WTC11 (cell line): ENCODE data around the gene ACTG2. TPM values are rescaled to one million over a fixed set of nuclear protein-coding genes. Genes with fewer than 3 reads are reported as not detected.

ENCODE experiments used
- ATAC-seq: fragments of 200-7000 bp; cut with Tn5 transposase; 2 replicates; pipeline ENCODE4 v1.10.0; 2021; ENCODE audit warnings: mild to moderate bottlenecking, moderate library complexity
- CTCF ChIA-PET: fragments of 300-600 bp; sonication (Branson Sonifier 250); formaldehyde crosslinking; loops from one replicate; lab custom pipeline; 2021; ENCODE audit warnings: antibody characterized with exemption; lab: Charles Lee
- POLR2A ChIA-PET: fragments of 350-600 bp; sonication (Branson Sonifier 250); formaldehyde crosslinking; loops from one replicate; lab custom pipeline; 2021; ENCODE audit warnings: antibody characterized with exemption; lab: Charles Lee
- DNase-seq: peaks from one replicate; pipeline ENCODE4 v3.0.0; 2021; ENCODE audit warnings: low spot score
- H3K27ac Mint-ChIP-seq: 2 replicates; pipeline ENCODE4 v1.8.0; 2021; ENCODE audit warnings: mixed read lengths
- H3K27me3 Mint-ChIP-seq: 2 replicates; pipeline ENCODE4 v1.8.0; 2021; ENCODE audit warnings: low read depth, mild to moderate bottlenecking, moderate library complexity, mixed read lengths
- H3K36me3 Mint-ChIP-seq: 2 replicates; pipeline ENCODE4 v1.8.0; 2021; ENCODE audit warnings: mixed read lengths
- H3K4me1 Mint-ChIP-seq: 2 replicates; pipeline ENCODE4 v1.8.0; 2022; ENCODE audit warnings: mixed read lengths
- H3K4me3 Mint-ChIP-seq: 2 replicates; pipeline ENCODE4 v1.8.0; 2021; ENCODE audit warnings: mild to moderate bottlenecking, moderate library complexity, mixed read lengths
- H3K9me3 Mint-ChIP-seq: 2 replicates; pipeline ENCODE4 v1.8.0; 2021; ENCODE audit warnings: mixed read lengths
- AFF4 ChIP-seq: sonication (generic); formaldehyde crosslinking; IDR thresholded peaks from 2 replicates; pipeline ENCODE4 v1.8.1; 2023; ENCODE audit warnings: mild to moderate bottlenecking, missing genetic modification reagents, borderline replicate concordance
- AR ChIP-seq: fragments of 250-450 bp; sonication (Bioruptor Pico); IDR thresholded peaks from 2 replicates; pipeline ENCODE4 v1.9.0; 2021; ENCODE audit warnings: mild to moderate bottlenecking
- ATF1 ChIP-seq: sonication (generic); formaldehyde crosslinking; IDR thresholded peaks from 2 replicates; pipeline ENCODE4 v1.8.1; 2023; ENCODE audit warnings: mild to moderate bottlenecking, moderate library complexity, missing genetic modification reagents
- ELF4 ChIP-seq: sonication (generic); formaldehyde crosslinking; IDR thresholded peaks from 2 replicates; pipeline ENCODE4 v1.8.1; 2022; ENCODE audit warnings: low read depth, mild to moderate bottlenecking, moderate library complexity, missing genetic modification reagents
- ETV6 ChIP-seq: sonication (generic); formaldehyde crosslinking; IDR thresholded peaks from 2 replicates; pipeline ENCODE4 v1.8.1; 2022; ENCODE audit warnings: mild to moderate bottlenecking, missing genetic modification reagents
- NFE2L1 ChIP-seq: sonication (generic); formaldehyde crosslinking; IDR thresholded peaks from 2 replicates; pipeline ENCODE4 v1.8.1; 2023; ENCODE audit warnings: missing genetic modification reagents
- RELA ChIP-seq: sonication (generic); formaldehyde crosslinking; IDR thresholded peaks from 2 replicates; pipeline ENCODE4 v1.8.1; 2022; ENCODE audit warnings: missing genetic modification reagents, mild to moderate bottlenecking, borderline replicate concordance
- SP1 ChIP-seq: sonication (generic); formaldehyde crosslinking; conservative IDR thresholded peaks from 2 replicates; pipeline ENCODE4 v1.8.1; 2022; ENCODE audit warnings: missing genetic modification reagents
- TCF7 ChIP-seq: sonication (generic); formaldehyde crosslinking; IDR thresholded peaks from 2 replicates; pipeline ENCODE4 v1.8.0; 2022; ENCODE audit warnings: mild to moderate bottlenecking, low read depth, missing genetic modification reagents, moderate library complexity
- USF1 ChIP-seq: sonication (generic); formaldehyde crosslinking; IDR thresholded peaks from 2 replicates; pipeline ENCODE4 v1.8.0; 2022; ENCODE audit warnings: mild to moderate bottlenecking, missing genetic modification reagents
- USF2 ChIP-seq: sonication (generic); formaldehyde crosslinking; IDR thresholded peaks from 2 replicates; pipeline ENCODE4 v1.8.1; 2023; ENCODE audit warnings: mild to moderate bottlenecking, missing genetic modification reagents, moderate library complexity
- ZNF396 ChIP-seq: fragments of 250-450 bp; sonication (Bioruptor Pico); IDR thresholded peaks from 2 replicates; pipeline ENCODE4 v1.8.0; 2021; ENCODE audit warnings: mild to moderate bottlenecking, moderate library complexity, borderline replicate concordance
- ZSCAN18 ChIP-seq: fragments of 250-450 bp; sonication (Bioruptor Pico); IDR thresholded peaks from 2 replicates; pipeline ENCODE4 v2.1.2; 2022; ENCODE audit warnings: mild to moderate bottlenecking, moderate library complexity
- total RNA-seq: library from RNA; stranded (reverse); gene quantifications from 3 replicates; pipeline ENCODE4 v1.2.3, GENCODE V29; 2021
- TF ChIP-seq, protein P1 (sequence below): sonication (generic); formaldehyde crosslinking; IDR thresholded peaks from 2 replicates; pipeline ENCODE4 v1.8.0; 2023; ENCODE audit warnings: mild to moderate bottlenecking, missing genetic modification reagents
- TF ChIP-seq, protein P2 (sequence below): sonication (generic); formaldehyde crosslinking; IDR thresholded peaks from 2 replicates; pipeline ENCODE4 v1.8.0; 2022; ENCODE audit warnings: mild to moderate bottlenecking, missing genetic modification reagents
- TF ChIP-seq, protein P3 (sequence below): sonication (generic); formaldehyde crosslinking; IDR thresholded peaks from 2 replicates; pipeline ENCODE4 v1.8.1; 2022; ENCODE audit warnings: mild to moderate bottlenecking, moderate library complexity, missing genetic modification reagents

The ACTG2 gene
- total RNA-seq, 1 experiment from 2014 or later = 2.7 TPM

DNA sequence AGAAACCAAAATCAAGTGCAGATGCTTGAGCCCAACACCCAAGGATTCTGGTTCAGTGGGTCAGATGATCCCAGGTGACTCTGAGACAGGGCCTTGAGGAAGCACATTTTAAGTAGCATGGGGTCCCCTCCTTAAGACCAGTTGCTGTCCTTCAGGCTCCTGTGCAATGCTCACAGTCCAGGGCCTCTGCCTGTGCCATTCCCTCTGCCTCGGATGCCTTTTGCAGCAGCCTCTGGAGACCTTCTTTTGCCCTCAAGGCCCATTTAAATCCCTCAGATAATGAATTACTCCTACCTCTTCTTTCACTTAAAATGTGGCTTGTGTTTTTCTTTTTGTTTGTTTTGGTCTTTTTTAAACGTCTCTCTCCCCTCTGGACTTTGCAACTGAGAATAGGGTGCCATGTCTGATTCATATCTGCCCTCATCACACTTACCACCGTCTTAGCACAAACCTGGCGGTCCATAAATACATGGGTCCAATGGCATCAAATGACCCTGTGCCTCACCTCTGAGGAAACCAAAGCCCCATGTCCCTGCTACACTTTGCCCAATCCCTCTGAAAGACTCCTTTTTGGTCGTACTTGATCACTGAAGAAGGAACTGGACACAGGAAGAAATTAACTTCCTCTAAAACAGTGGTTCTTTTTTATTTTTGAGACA lies 14.2 kb downstream of the ACTG2 start:
- H3K36me3 Mint-ChIP-seq = no peaks in the 10 kb centered on the region
- TF ChIP-seq AR = no peak
- no peak for TF ChIP-seq TCF7 (CRISPR knock-in tag)
- TF ChIP-seq ATF1 (CRISPR knock-in tag) = no peak
- TF ChIP-seq, all 79 proteins: peak for 0
- H3K4me1 Mint-ChIP-seq = peaks cover 4% of the 10 kb centered on the region
- H3K27me3 Mint-ChIP-seq = peaks cover 5% of the 10 kb centered on the region
- no peak overlapping the region for H3K4me3 Mint-ChIP-seq
- ATAC-seq (no peak), DNase-seq (no peak)
- no peak overlapping the region for H3K27ac Mint-ChIP-seq
- ChIA-PET CTCF (interaction anchor here (1.2 to 1.6 kb wide), 13 partner anchors 14 to 243 kb away, joined by 3 to 23 read pairs (median 4); partner anchors contain the start of gene ACTG2), POLR2A (no interaction called here)
- no peaks in the 10 kb centered on the region for H3K9me3 Mint-ChIP-seq

DNA sequence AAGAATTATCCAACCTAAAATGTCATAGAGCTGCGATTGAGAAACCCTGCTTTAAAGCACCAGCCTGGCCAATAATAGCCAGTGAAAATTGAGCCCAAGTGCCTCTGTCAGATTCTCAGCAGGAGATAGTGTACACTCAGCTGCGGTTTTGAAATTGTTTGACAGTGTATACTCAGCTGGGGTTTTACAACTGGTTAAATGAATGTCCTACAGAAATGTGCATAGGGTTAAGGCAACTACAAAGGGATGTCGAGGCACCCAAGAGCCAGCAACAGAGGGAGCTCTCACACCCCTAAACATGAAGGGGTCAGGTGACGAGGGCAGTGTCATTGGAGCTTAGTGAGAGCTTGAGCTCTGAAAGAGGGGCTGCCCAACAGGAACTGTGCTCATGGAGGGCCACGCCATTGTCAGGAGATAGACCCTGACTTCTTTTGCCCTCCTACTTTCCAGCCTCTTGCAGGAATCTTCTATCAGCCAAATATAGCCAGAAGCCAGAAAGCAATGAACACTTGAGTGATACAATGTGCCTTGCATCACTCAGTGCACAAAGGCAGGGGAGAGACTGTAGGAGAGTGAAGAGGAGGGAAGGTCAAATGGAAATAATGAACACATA lies 15.1 kb downstream of the ACTG2 start:
- DNase-seq = peak; percentile 58
- POLR2A ChIA-PET = interaction anchor here (1.1 kb wide), 1 partner anchor 213 kb away, joined by 4 read pairs; no protein-coding TSS in a partner anchor
- CTCF ChIA-PET = interaction anchor here (0.6 to 1.6 kb wide), 49 partner anchors 9 to 427 kb away, joined by 3 to 23 read pairs (median 4); partner anchors contain the start of genes ACTG2, DGUOK and MOB1A
- TF ChIP-seq USF2 (CRISPR knock-in tag) (peak; percentile 85), RELA (CRISPR knock-in tag) (no peak), ZNF396 (CRISPR knock-in tag) (no peak), ZSCAN18 (CRISPR knock-in tag) (no peak), NFE2L1 (no peak), AFF4 (CRISPR knock-in tag) (no peak), ETV6 (CRISPR knock-in tag) (no peak), USF1 (peak; percentile 85), ELF4 (CRISPR knock-in tag) (no peak), SP1 (CRISPR knock-in tag) (no peak)
- TF ChIP-seq, protein P1, sequence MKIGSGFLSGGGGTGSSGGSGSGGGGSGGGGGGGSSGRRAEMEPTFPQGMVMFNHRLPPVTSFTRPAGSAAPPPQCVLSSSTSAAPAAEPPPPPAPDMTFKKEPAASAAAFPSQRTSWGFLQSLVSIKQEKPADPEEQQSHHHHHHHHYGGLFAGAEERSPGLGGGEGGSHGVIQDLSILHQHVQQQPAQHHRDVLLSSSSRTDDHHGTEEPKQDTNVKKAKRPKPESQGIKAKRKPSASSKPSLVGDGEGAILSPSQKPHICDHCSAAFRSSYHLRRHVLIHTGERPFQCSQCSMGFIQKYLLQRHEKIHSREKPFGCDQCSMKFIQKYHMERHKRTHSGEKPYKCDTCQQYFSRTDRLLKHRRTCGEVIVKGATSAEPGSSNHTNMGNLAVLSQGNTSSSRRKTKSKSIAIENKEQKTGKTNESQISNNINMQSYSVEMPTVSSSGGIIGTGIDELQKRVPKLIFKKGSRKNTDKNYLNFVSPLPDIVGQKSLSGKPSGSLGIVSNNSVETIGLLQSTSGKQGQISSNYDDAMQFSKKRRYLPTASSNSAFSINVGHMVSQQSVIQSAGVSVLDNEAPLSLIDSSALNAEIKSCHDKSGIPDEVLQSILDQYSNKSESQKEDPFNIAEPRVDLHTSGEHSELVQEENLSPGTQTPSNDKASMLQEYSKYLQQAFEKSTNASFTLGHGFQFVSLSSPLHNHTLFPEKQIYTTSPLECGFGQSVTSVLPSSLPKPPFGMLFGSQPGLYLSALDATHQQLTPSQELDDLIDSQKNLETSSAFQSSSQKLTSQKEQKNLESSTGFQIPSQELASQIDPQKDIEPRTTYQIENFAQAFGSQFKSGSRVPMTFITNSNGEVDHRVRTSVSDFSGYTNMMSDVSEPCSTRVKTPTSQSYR (CRISPR knock-in tag) = no peak
- TF ChIP-seq, protein P2, sequence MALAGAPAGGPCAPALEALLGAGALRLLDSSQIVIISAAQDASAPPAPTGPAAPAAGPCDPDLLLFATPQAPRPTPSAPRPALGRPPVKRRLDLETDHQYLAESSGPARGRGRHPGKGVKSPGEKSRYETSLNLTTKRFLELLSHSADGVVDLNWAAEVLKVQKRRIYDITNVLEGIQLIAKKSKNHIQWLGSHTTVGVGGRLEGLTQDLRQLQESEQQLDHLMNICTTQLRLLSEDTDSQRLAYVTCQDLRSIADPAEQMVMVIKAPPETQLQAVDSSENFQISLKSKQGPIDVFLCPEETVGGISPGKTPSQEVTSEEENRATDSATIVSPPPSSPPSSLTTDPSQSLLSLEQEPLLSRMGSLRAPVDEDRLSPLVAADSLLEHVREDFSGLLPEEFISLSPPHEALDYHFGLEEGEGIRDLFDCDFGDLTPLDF (CRISPR knock-in tag) = no peak
- TF ChIP-seq, protein P3, sequence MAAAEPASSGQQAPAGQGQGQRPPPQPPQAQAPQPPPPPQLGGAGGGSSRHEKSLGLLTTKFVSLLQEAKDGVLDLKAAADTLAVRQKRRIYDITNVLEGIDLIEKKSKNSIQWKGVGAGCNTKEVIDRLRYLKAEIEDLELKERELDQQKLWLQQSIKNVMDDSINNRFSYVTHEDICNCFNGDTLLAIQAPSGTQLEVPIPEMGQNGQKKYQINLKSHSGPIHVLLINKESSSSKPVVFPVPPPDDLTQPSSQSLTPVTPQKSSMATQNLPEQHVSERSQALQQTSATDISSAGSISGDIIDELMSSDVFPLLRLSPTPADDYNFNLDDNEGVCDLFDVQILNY (CRISPR knock-in tag) = no peak

More for the DNA sequence above, 15.1 kb downstream of the ACTG2 start:
- Mint-ChIP-seq H3K4me3 (no peak overlapping the region), H3K4me1 (peaks cover 4% of the 10 kb centered on the region), H3K36me3 (no peaks in the 10 kb centered on the region), H3K27me3 (no peaks in the 10 kb centered on the region), H3K27ac (no peak overlapping the region), H3K9me3 (no peaks in the 10 kb centered on the region)
- peak; percentile 100 for ATAC-seq
